CD4-positive, alpha-beta memory T cell (primary cell): ENCODE data around the gene FSTL4. TPM values are rescaled to one million over a fixed set of nuclear protein-coding genes. Genes with fewer than 3 reads are reported as not detected.

Experiments
- CTCF ChIA-PET: fragments of 350-600 bp; sonication (Branson Sonifier 250); formaldehyde crosslinking; loops from one replicate; lab custom pipeline; 2021; ENCODE audit warnings: inconsistent platforms; ENCODE audit not compliant: partially characterized antibody; lab: Charles Lee
- POLR2A ChIA-PET: fragments of 350-600 bp; sonication (Branson Sonifier 250); formaldehyde crosslinking; loops from one replicate; lab custom pipeline; 2021; ENCODE audit not compliant: partially characterized antibody; lab: Charles Lee
- DNase-seq, 5 donors: peaks; one replicate each; pipeline versions ENCODE4 v3.0.0 to v3.0.0-alpha.2; 2020 to 2022; ENCODE audit warnings: mixed read lengths in 1 of 5
- H3K27ac ChIP-seq: one replicate; pipeline ENCODE4 v1.7.0; 2013; ENCODE audit warnings: low read depth, low read length
- H3K27me3 ChIP-seq: 2 replicates; pipeline ENCODE4 v1.7.0; 2013; ENCODE audit warnings: mild to moderate bottlenecking, low read length, moderate library complexity; ENCODE audit not compliant: insufficient read depth
- H3K36me3 ChIP-seq: 2 replicates; pipeline ENCODE4 v1.7.0; 2013; ENCODE audit warnings: mild to moderate bottlenecking, low read length, moderate library complexity; ENCODE audit not compliant: insufficient read depth
- H3K4me1 ChIP-seq: 2 replicates; pipeline ENCODE4 v1.7.0; 2013; ENCODE audit warnings: mild to moderate bottlenecking, low read length, moderate library complexity; ENCODE audit not compliant: insufficient read depth
- H3K4me3 ChIP-seq, 2 donors: one replicate each; pipeline ENCODE4 v1.7.0; 2013; ENCODE audit warnings: low read length in 2 of 2, mild to moderate bottlenecking in 1 of 2
- H3K9me3 ChIP-seq, 2 donors: one replicate each; pipeline ENCODE4 v1.7.0; 2013; ENCODE audit warnings: low read length in 2 of 2, control low read depth in 1 of 2; ENCODE audit not compliant: control insufficient read depth in 1 of 2
- H3K27ac Mint-ChIP-seq, 7 donors: one replicate each; pipeline ENCODE4 v1.8.0; 2020 to 2021; ENCODE audit warnings: mixed read lengths in 7 of 7, mild to moderate bottlenecking in 6 of 7, inconsistent platforms in 3 of 7, moderate library complexity in 3 of 7
- H3K27me3 Mint-ChIP-seq, 2 donors: one replicate each; pipeline ENCODE4 v1.8.0; 2020 to 2021; ENCODE audit warnings: mixed read lengths in 2 of 2
- H3K36me3 Mint-ChIP-seq, 2 donors: one replicate each; pipeline ENCODE4 v1.8.0; 2020 to 2021; ENCODE audit warnings: mixed read lengths in 2 of 2, inconsistent platforms in 1 of 2, mild to moderate bottlenecking in 1 of 2
- H3K4me1 Mint-ChIP-seq, 4 donors: one replicate each; pipeline ENCODE4 v1.8.0; 2020 to 2021; ENCODE audit warnings: mixed read lengths in 4 of 4, mild to moderate bottlenecking in 1 of 4
- H3K4me3 Mint-ChIP-seq, 8 donors: one replicate each; pipeline ENCODE4 v1.8.0; 2020 to 2021; ENCODE audit warnings: mixed read lengths in 8 of 8, mild to moderate bottlenecking in 7 of 8, moderate library complexity in 6 of 8, inconsistent platforms in 3 of 8
- H3K9me3 Mint-ChIP-seq, 8 donors: one replicate each; pipeline ENCODE4 v1.8.0; 2020 to 2021; ENCODE audit warnings: mixed read lengths in 8 of 8, mild to moderate bottlenecking in 5 of 8, inconsistent platforms in 3 of 8, moderate library complexity in 1 of 8
- intact Hi-C: fragments of 100-400 bp; cut with micrococcal nuclease; formaldehyde crosslinking; loops from one replicate; pipeline ENCODE4 v1.15.1; 2023
- polyA plus RNA-seq, 2 donors: library from polyadenylated mRNA; unstranded; fragments of 300-500 nt; fragmentation: Illumina TruSeq; gene quantifications; one replicate each; pipeline ENCODE4 v1.2.3, GENCODE V29; 2021
- total RNA-seq, 2 experiments: library from RNA; stranded (reverse); gene quantifications; one replicate each; pipeline ENCODE4 v1.2.3, GENCODE V29; 2021

The FSTL4 gene
- total and polyA plus RNA-seq, 4 experiments from 2014 or later, result not detected

DNA sequence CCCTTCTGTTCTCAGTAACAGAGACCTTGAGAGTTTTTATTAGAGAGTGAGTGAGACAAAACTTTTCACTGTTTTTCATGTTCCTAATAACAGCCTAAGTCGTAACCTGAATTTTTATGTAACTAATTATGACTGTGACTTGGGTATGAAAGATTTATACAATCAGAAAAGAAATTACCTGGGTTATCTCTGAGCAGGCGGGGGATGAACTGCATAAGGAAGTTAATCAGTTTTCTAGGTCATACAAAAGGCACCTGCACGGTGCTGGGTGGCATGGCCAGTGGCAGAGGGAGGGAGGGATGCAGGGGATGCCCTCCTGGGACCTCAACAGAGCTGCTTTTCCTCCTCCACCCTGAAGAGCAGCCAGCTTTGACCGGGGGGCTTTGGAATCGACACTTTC is 340.7 kb downstream of the FSTL4 start:
- no peak overlapping the region for H3K4me3 Mint-ChIP-seq
- no peaks in the 10 kb centered on the region for H3K4me1 Mint-ChIP-seq
- Histone ChIP-seq H3K4me1 (no peaks in the 10 kb centered on the region), H3K4me3 (no peak overlapping the region), H3K36me3 (no peaks in the 10 kb centered on the region), H3K9me3 (no peaks in the 10 kb centered on the region), H3K27ac (no peak overlapping the region), H3K27me3 (no peaks in the 10 kb centered on the region)
- CTCF ChIA-PET, result interaction anchor here (2.0 kb wide), 1 partner anchor 161 kb away, joined by 5 read pairs; no protein-coding TSS in a partner anchor
- H3K36me3 Mint-ChIP-seq, result no peaks in the 10 kb centered on the region
- H3K27ac Mint-ChIP-seq, result no peak overlapping the region
- DNase-seq, result no peak
- POLR2A ChIA-PET, result no interaction called here
- intact Hi-C loops, result no loop called here
- H3K9me3 Mint-ChIP-seq, result no peaks in the 10 kb centered on the region
- no peaks in the 10 kb centered on the region for H3K27me3 Mint-ChIP-seq

DNA sequence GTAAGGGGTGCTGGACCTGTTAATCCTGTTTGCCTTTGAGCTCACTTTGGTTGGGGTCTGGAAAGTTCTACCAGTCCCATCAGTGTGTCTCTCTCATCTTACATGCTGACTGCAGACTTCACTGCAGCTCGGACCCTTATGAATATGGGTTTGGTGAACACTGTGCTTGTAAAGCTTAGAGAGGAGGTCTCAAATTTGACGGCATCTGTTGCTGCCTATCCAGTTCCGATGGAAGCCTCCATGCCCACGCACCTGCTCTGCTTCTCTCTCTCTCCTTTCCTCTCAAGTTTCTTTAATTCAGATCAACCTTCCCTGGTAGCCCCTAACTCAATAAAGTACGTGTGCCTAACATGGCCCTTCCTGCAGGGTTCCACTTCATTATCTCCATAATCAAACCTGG is 342.6 kb downstream of the FSTL4 start:
- ChIA-PET POLR2A (no interaction called here), CTCF (no interaction called here)
- H3K4me3 ChIP-seq, result no peak overlapping the region
- H3K4me1 ChIP-seq, result no peaks in the 10 kb centered on the region
- intact Hi-C loops, result no loop called here
- Mint-ChIP-seq H3K9me3 (no peaks in the 10 kb centered on the region), H3K27me3 (no peaks in the 10 kb centered on the region), H3K36me3 (no peaks in the 10 kb centered on the region), H3K4me3 (no peak overlapping the region), H3K4me1 (no peaks in the 10 kb centered on the region), H3K27ac (no peak overlapping the region)
- no peak overlapping the region for H3K27ac ChIP-seq
- DNase-seq, result no peak
- H3K27me3 ChIP-seq, result no peaks in the 10 kb centered on the region
- H3K36me3 ChIP-seq, result no peaks in the 10 kb centered on the region
- H3K9me3 ChIP-seq, result no peaks in the 10 kb centered on the region

DNA sequence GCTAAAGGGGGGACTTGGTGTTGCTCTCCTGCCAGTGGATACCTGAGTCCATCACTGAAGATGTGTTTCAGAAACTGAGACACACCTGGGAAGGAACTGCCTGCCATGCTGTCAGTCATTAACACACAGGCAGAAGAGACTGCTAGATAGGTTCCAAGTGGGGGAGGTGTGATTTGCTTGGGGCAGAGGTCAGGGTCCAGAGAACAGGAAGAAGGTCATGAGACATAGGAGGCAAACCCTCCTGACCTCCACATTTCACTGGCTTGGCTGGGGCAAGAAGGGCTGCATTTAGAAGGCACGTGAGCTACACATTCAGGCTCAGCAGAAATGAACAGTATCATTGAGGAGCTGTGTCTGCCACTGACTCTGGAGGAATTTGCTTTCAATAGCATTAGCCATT is 344.7 kb downstream of the FSTL4 start:
- Histone ChIP-seq H3K27me3 (no peaks in the 10 kb centered on the region), H3K9me3 (no peaks in the 10 kb centered on the region), H3K4me1 (no peaks in the 10 kb centered on the region), H3K27ac (no peak overlapping the region), H3K36me3 (no peaks in the 10 kb centered on the region), H3K4me3 (no peak overlapping the region)
- Mint-ChIP-seq H3K36me3 (no peaks in the 10 kb centered on the region), H3K27ac (no peak overlapping the region), H3K9me3 (no peaks in the 10 kb centered on the region), H3K4me1 (no peaks in the 10 kb centered on the region), H3K4me3 (no peak overlapping the region), H3K27me3 (no peaks in the 10 kb centered on the region)
- ChIA-PET CTCF (interaction anchor here (0.8 kb wide), 1 partner anchor 158 kb away, joined by 3 read pairs; no protein-coding TSS in a partner anchor), POLR2A (no interaction called here)
- intact Hi-C loops, result no loop called here
- DNase-seq, result no peak

DNA sequence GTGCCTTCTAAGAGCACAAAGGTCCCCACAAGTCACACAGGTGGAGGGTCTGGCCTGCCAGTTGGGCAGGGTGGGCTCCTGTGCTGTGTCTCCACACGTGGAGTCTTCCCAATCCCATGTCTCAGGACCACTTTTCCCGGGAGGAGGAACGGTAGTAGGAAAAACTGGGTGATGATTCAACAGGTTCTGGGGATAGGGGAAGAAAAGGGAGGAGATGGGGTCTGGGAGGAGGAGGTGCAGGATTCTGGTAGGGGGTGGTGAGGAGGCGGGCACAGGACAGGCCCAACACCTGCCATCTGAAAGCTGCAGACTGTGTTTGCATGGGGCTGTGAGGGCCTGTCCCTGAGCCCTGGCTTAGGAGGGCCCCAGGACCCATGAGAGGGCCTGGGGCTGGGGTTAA is 345.4 kb downstream of the FSTL4 start:
- CTCF ChIA-PET, result no interaction called here
- H3K4me1 ChIP-seq, result no peaks in the 10 kb centered on the region
- Mint-ChIP-seq H3K9me3 (no peaks in the 10 kb centered on the region), H3K4me1 (no peaks in the 10 kb centered on the region), H3K27ac (peak overlapping the region in 1 of 7 donors; percentile 67), H3K27me3 (no peaks in the 10 kb centered on the region), H3K36me3 (no peaks in the 10 kb centered on the region), H3K4me3 (no peak overlapping the region)
- H3K9me3 ChIP-seq, result no peaks in the 10 kb centered on the region
- no peak overlapping the region for H3K4me3 ChIP-seq
- no peaks in the 10 kb centered on the region for H3K36me3 ChIP-seq
- no peak overlapping the region for H3K27ac ChIP-seq
- intact Hi-C loops, result no loop called here
- DNase-seq, result no peak
- no peaks in the 10 kb centered on the region for H3K27me3 ChIP-seq
- POLR2A ChIA-PET, result no interaction called here

DNA sequence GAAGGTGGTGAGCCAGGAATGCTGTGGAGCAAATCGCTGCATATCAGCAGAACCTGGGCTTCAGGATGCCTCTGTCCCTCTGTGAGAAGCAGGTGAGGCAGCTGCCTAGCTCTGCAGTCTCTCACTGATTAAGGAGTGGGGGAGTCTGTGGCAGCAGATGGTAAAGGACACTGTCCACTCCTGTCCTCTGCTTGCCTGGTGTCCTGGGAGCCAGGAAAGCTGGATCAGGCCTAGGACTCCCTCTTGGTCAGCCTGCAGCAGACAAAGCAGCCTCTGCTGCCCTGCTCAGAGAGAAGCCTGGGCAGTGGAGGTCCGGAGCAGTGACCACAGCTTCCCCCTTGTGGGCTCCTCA is 345.8 kb downstream of the FSTL4 start:
- POLR2A ChIA-PET, result no interaction called here
- DNase-seq, result no peak

DNA sequence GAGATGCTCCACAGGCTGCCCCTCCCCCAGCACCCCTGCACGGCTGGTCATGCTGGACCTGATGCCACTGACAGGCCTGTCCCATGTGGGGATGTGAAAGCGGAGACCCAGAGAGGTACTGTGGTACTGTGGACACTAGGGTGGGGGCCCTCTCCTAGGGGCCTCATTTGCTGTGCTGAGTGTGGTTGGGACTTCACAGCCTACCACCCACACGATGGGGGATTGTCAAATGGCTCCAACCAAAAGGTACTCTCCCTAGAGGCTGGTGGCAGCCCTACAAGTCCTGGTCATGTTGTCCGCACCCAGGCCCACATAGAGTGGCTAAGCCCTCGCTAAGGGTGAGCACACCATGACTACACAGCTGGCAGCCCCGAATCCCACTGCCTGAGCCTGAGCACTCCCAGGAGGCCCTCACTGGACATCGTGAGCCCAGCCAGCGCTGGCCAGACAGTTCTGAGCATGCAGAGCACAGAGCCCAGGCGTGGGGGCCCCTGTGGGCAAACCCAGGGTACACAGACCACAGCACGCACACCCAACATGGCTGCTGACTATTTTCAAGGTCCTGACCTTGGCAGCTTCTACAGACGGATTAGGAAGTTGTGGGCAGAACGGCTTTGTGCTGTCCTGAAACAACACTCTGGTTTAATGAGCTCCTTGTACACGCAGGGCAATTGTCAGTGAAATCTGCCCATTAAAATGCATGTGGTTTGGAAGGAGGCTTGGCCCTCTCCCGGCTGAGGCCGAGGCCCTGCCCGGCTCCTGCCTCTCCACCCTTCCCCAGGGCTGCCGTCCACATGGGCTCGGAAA is 346.4 kb downstream of the FSTL4 start:
- DNase-seq, result no peak
- H3K36me3 ChIP-seq, result no peaks in the 10 kb centered on the region
- H3K36me3 Mint-ChIP-seq, result no peaks in the 10 kb centered on the region
- H3K9me3 Mint-ChIP-seq, result no peaks in the 10 kb centered on the region
- H3K9me3 ChIP-seq, result no peaks in the 10 kb centered on the region
- no peak overlapping the region for H3K27ac ChIP-seq
- H3K27me3 Mint-ChIP-seq, result no peaks in the 10 kb centered on the region
- intact Hi-C loops, result no loop called here
- H3K4me3 Mint-ChIP-seq, result no peak overlapping the region
- no peak overlapping the region for H3K4me3 ChIP-seq
- no peaks in the 10 kb centered on the region for H3K4me1 ChIP-seq
- no peaks in the 10 kb centered on the region for H3K27me3 ChIP-seq
- POLR2A ChIA-PET, result no interaction called here
- CTCF ChIA-PET, result no interaction called here
- no peaks in the 10 kb centered on the region for H3K4me1 Mint-ChIP-seq
- H3K27ac Mint-ChIP-seq, result no peak overlapping the region

More for the DNA sequence above, 345.8 kb downstream of the FSTL4 start:
- no peak overlapping the region for H3K27ac Mint-ChIP-seq
- Histone ChIP-seq H3K4me1 (no peaks in the 10 kb centered on the region), H3K27me3 (no peaks in the 10 kb centered on the region), H3K4me3 (no peak overlapping the region), H3K36me3 (no peaks in the 10 kb centered on the region), H3K9me3 (no peaks in the 10 kb centered on the region), H3K27ac (no peak overlapping the region)
- no peaks in the 10 kb centered on the region for H3K9me3 Mint-ChIP-seq
- no peaks in the 10 kb centered on the region for H3K27me3 Mint-ChIP-seq
- intact Hi-C loops, result no loop called here
- H3K4me1 Mint-ChIP-seq, result no peaks in the 10 kb centered on the region
- CTCF ChIA-PET, result no interaction called here
- H3K36me3 Mint-ChIP-seq, result no peaks in the 10 kb centered on the region
- no peak overlapping the region for H3K4me3 Mint-ChIP-seq

DNA sequence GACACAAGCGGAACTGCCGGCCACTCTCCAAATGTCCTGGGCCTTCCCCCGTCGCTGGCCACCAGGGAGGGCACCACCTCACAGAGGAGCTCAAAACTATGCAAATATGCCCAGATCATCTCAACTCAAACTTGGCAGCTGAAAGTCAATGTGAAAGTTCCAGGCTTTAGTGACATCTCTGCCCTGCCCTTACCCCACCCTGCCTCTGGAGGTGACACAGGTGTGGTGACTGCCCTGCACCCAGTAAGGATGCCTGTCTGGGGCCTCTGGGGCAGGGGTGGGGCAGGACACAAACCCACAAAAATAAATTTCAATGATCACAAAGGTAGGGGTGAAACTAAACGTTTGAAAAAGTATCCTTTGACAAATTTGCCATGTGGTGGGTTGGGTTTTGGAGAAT is 347.1 kb downstream of the FSTL4 start:
- Mint-ChIP-seq H3K36me3 (no peaks in the 10 kb centered on the region), H3K9me3 (no peaks in the 10 kb centered on the region), H3K4me3 (no peak overlapping the region), H3K27me3 (peaks cover 0 to 3% of the 10 kb centered on the region in 2 donors), H3K27ac (no peak overlapping the region), H3K4me1 (no peaks in the 10 kb centered on the region)
- ChIA-PET POLR2A (no interaction called here), CTCF (no interaction called here)
- Histone ChIP-seq H3K4me1 (no peaks in the 10 kb centered on the region), H3K9me3 (no peaks in the 10 kb centered on the region), H3K27ac (no peak overlapping the region), H3K4me3 (no peak overlapping the region), H3K27me3 (no peaks in the 10 kb centered on the region), H3K36me3 (no peaks in the 10 kb centered on the region)
- intact Hi-C loops, result no loop called here
- DNase-seq, result no peak
